Endothelial cell of umbilical vein (primary cell): ENCODE results near the gene CSNK1D. TPM values are rescaled to one million over a fixed set of nuclear protein-coding genes. Genes with fewer than 3 reads are reported as not detected.

Source experiments
- BruUV-seq: library from RNA; stranded (reverse); fragments of 400-500 nt; replicated peaks from 2 replicates; lab custom pipeline; 2021; lab: Mats Ljungman, UMichigan
- CTCF ChIA-PET: fragments of 300-600, 350-600 bp; sonication (Branson Sonifier 250); formaldehyde crosslinking; loops from one replicate; lab custom pipeline; 2021; ENCODE audit warnings: antibody characterized with exemption, inconsistent platforms; lab: Charles Lee
- POLR2A ChIA-PET: fragments of 300-600, 350-600 bp; sonication (Branson Sonifier 250); formaldehyde crosslinking; loops from one replicate; lab custom pipeline; 2021; ENCODE audit warnings: antibody characterized with exemption, inconsistent platforms; lab: Charles Lee
- DNase-seq: peaks from one replicate; pipeline ENCODE4 v3.0.0-alpha.2; 2011; ENCODE audit warnings: low read depth, low spot score
- FAIRE-seq: peaks from 2 replicates; lab custom pipeline; 2011; peaks lifted over from hg19 to GRCh38; lab: Jason Lieb, UNC
- H2AFZ ChIP-seq: 2 replicates; pipeline ENCODE4 v1.6.0; 2012; ENCODE audit warnings: low read depth, low read length, control low read depth, inconsistent platforms
- H3K27ac ChIP-seq: 2 replicates; pipeline ENCODE4 v1.5.1; 2011; ENCODE audit warnings: low read depth, mild to moderate bottlenecking, control low read depth, low read length, moderate library complexity; ENCODE audit not compliant: insufficient read depth
- H3K27me3 ChIP-seq, 2 experiments: 2 replicates each; pipeline versions ENCODE4 v1.6.0 to v1.6.1; 2011; ENCODE audit warnings: low read length in 2 of 2, mixed read lengths in 1 of 2; ENCODE audit not compliant: control insufficient read depth in 2 of 2, insufficient read depth in 2 of 2
- H3K36me3 ChIP-seq, 2 experiments: 2 replicates in 1 of 2; 3 replicates in 1 of 2; pipeline ENCODE4 v1.5.1; 2011; ENCODE audit warnings: low read length in 2 of 2, mild to moderate bottlenecking in 1 of 2, moderate library complexity in 1 of 2; ENCODE audit not compliant: control insufficient read depth in 2 of 2, insufficient read depth in 2 of 2; ENCODE audit errors: extremely low read depth in 1 of 2
- H3K4me1 ChIP-seq: 3 replicates; pipeline ENCODE4 v1.5.1; 2011; ENCODE audit warnings: mild to moderate bottlenecking, low read length; ENCODE audit not compliant: control insufficient read depth, insufficient read depth; ENCODE audit errors: extremely low read depth
- H3K4me2 ChIP-seq: 2 replicates; pipeline ENCODE4 v1.6.1; 2011; ENCODE audit warnings: low read length, control low read depth, mixed read lengths; ENCODE audit not compliant: insufficient read depth
- H3K4me3 ChIP-seq, 3 experiments: fragments of 200-600 bp in 1 of 3; sonication (generic), shearing (Covaris generic) in 1 of 3; replicated peaks in 1 of 3; 2 replicates each; pipeline ENCODE4 v1.5.1; 2011 to 2016; ENCODE audit warnings: control low read depth in 3 of 3, low read length in 3 of 3, mild to moderate bottlenecking in 2 of 3, inconsistent platforms in 1 of 3, low read depth in 1 of 3, moderate library complexity in 1 of 3; ENCODE audit not compliant: insufficient read depth in 1 of 3
- H3K79me2 ChIP-seq: 2 replicates; pipeline ENCODE4 v1.6.0; 2012; ENCODE audit warnings: low read length, inconsistent platforms; ENCODE audit not compliant: control insufficient read depth, insufficient read depth
- H3K9ac ChIP-seq: replicated peaks from 2 replicates; pipeline ENCODE3; 2011; ENCODE audit warnings: low read length, control low read depth; ENCODE audit not compliant: insufficient read depth; ENCODE audit errors: extremely low read depth
- H3K9me1 ChIP-seq: replicated peaks from 3 replicates; pipeline ENCODE4 v1.6.0; 2011; ENCODE audit warnings: mild to moderate bottlenecking, low read length; ENCODE audit not compliant: control insufficient read depth, insufficient read depth; ENCODE audit errors: extremely low read depth
- H3K9me3 ChIP-seq: replicated peaks from 2 replicates; pipeline ENCODE4 v1.5.1; 2012; ENCODE audit warnings: low read length, inconsistent platforms; ENCODE audit not compliant: control insufficient read depth, insufficient read depth
- H4K20me1 ChIP-seq: replicated peaks from 2 replicates; pipeline ENCODE3; 2011; ENCODE audit warnings: mild to moderate bottlenecking, low read length; ENCODE audit not compliant: control insufficient read depth, insufficient read depth; ENCODE audit errors: extremely low read depth
- CTCF ChIP-seq, 2 donors: IDR thresholded peaks; 1 replicate in 1 of 2; 2 replicates in 1 of 2; pipeline ENCODE4 v1.5.1; 2011; ENCODE audit warnings: low read length in 2 of 2, mild to moderate bottlenecking in 2 of 2, moderate library complexity in 2 of 2, control low read depth in 1 of 2, inconsistent platforms in 1 of 2, low read depth in 1 of 2; ENCODE audit not compliant: insufficient read depth in 1 of 2; ENCODE audit errors: extremely low read depth in 1 of 2
- EZH2 ChIP-seq: IDR thresholded peaks from 2 replicates; pipeline ENCODE4 v1.6.1; 2012; ENCODE audit warnings: borderline replicate concordance, low read depth, mild to moderate bottlenecking, moderate library complexity, low read length, inconsistent platforms; ENCODE audit not compliant: severe bottlenecking
- FOS ChIP-seq: IDR thresholded peaks from 2 replicates; pipeline ENCODE4 v1.6.1; 2011; ENCODE audit warnings: mild to moderate bottlenecking, low read length, moderate library complexity, borderline replicate concordance; ENCODE audit not compliant: insufficient read depth
- GATA2 ChIP-seq: IDR thresholded peaks from 2 replicates; pipeline ENCODE4 v1.7.0; 2011; ENCODE audit warnings: low read depth, mild to moderate bottlenecking, moderate library complexity, mixed read lengths, low read length; ENCODE audit not compliant: insufficient read length, insufficient read depth
- JUN ChIP-seq: IDR thresholded peaks from 2 replicates; pipeline ENCODE4 v1.6.1; 2011; ENCODE audit warnings: borderline replicate concordance, low read depth; ENCODE audit not compliant: insufficient read length, insufficient read depth
- MAX ChIP-seq: IDR thresholded peaks from 2 replicates; pipeline ENCODE4 v1.6.1; 2011; ENCODE audit not compliant: insufficient read depth, insufficient read length
- MYC ChIP-seq: IDR thresholded peaks from one replicate; pipeline ENCODE4 v1.6.1; 2011; ENCODE audit warnings: mild to moderate bottlenecking, low read depth, low read length
- POLR2A ChIP-seq: IDR thresholded peaks from 2 replicates; pipeline ENCODE4 v1.6.1; 2012; ENCODE audit warnings: low read depth, mild to moderate bottlenecking, control low read depth, low read length
- POLR2AphosphoS5 ChIP-seq: IDR thresholded peaks from 2 replicates; pipeline ENCODE4 v1.6.1; 2012; ENCODE audit warnings: low read depth, mild to moderate bottlenecking, control low read depth, low read length, moderate library complexity; ENCODE audit not compliant: insufficient read depth
- dilution Hi-C: fragments of 300-500 bp; cut with MboI; formaldehyde crosslinking; loops from one replicate; pipeline ENCODE4 v1.15.0; 2019; ENCODE audit warnings: low sequenced_read_pairs; ENCODE audit not compliant: extremely low pct_ligation_motif_present
- intact Hi-C: fragments of 100-400 bp; cut with micrococcal nuclease; formaldehyde crosslinking; loops from one replicate; pipeline ENCODE4 v1.10.0; 2022
- polyA plus RNA-seq, 4 experiments: library from polyadenylated mRNA; depleted of rRNA in 3 of 4; stranded (reverse) in 3 of 4; unstranded in 1 of 4; fragments of >200 nt; gene quantifications; 2 replicates each; pipeline versions ENCODE4 v1.2.1 to v1.2.3, GENCODE V29; 2011 to 2012; ENCODE audit warnings: missing spikeins in 1 of 4
- total RNA-seq: library from RNA; stranded (reverse); gene quantifications from 2 replicates; pipeline ENCODE4 v1.2.3, GENCODE V29; 2021

CSNK1D gene
- total and polyA plus RNA-seq, 2 donors (not counting 3 experiments of a cell fraction or from before 2014, with no cell fraction given): 127 to 155 TPM

- FAIRE-seq (no peak), DNase-seq (no peak)
- no peaks in the 10 kb centered on the region for H3K9me3 ChIP-seq
- no peak overlapping the region for H3K27ac ChIP-seq
- ChIA-PET CTCF (interaction anchor here (1.3 to 2.2 kb wide), 2 partner anchors 8 to 16 kb away, joined by 3 to 9 read pairs; partner anchors contain the start of gene SLC16A3), POLR2A (no interaction called here)
- H3K36me3 ChIP-seq: no peaks in the 10 kb centered on the region
- TF ChIP-seq POLR2A (no peak), POLR2AphosphoS5 (no peak), EZH2 (no peak)
- intact Hi-C loops (no loop called here), dilution Hi-C loops (no loop called here)
- no TSS peak for BruUV-seq
- peaks cover 15% of the 10 kb centered on the region for H3K4me1 ChIP-seq
- no peak overlapping the region for H3K4me2 ChIP-seq
- H3K4me3 ChIP-seq: no peak overlapping the region
- no peaks in the 10 kb centered on the region for H4K20me1 ChIP-seq
- no peaks in the 10 kb centered on the region for H3K9me1 ChIP-seq
- H3K27me3 ChIP-seq: no peaks in the 10 kb centered on the region
- H2AFZ ChIP-seq: no peak overlapping the region
- H3K9ac ChIP-seq: no peak overlapping the region
- H3K79me2 ChIP-seq: no peaks in the 10 kb centered on the region
Measured at GRCh38 chr17:82221341-82221902, 52.1 kb downstream of the CSNK1D start.

- TF ChIP-seq FOS (no peak), GATA2 (no peak), EZH2 (no peak), POLR2A (no peak), CTCF (IDR thresholded peaks at IDR 0.05; ENCODE audit: extremely low read depth in 1 of 2, insufficient read depth in 1 of 2, low read depth in 1 of 2, low read length in 2 of 2) (no peak), MAX (no peak), POLR2AphosphoS5 (no peak), MYC (no peak), JUN (no peak)
- Histone ChIP-seq H3K9ac (no peak overlapping the region), H3K27ac (no peak overlapping the region), H3K36me3 (no peaks in the 10 kb centered on the region), H3K79me2 (no peaks in the 10 kb centered on the region), H3K4me1 (peaks cover 21% of the 10 kb centered on the region), H3K4me3 (no peak overlapping the region), H3K9me1 (no peaks in the 10 kb centered on the region), H2AFZ (no peak overlapping the region), H3K4me2 (no peak overlapping the region), H4K20me1 (no peaks in the 10 kb centered on the region), H3K27me3 (no peaks in the 10 kb centered on the region), H3K9me3 (no peaks in the 10 kb centered on the region)
- dilution Hi-C loops (no loop called here), intact Hi-C loops (loop anchor here (10.0 kb wide), 1 partner anchor 195 kb away; the partner anchor contains the start of genes CENPX and LRRC45)
- no peak for FAIRE-seq
- BruUV-seq: no TSS peak
- no peak for DNase-seq
- ChIA-PET POLR2A (interaction anchor here (1.5 kb wide), 1 partner anchor 9 kb away, joined by 7 read pairs; the partner anchor contains the start of gene SLC16A3), CTCF (interaction anchor here (2.2 kb wide), 1 partner anchor 15 kb away, joined by 9 read pairs; no protein-coding TSS in a partner anchor)
Measured at GRCh38 chr17:82219753-82220709, 53.5 kb downstream of the CSNK1D start.
